Measurements from ENCODE around the gene CEP85L. TPM values are rescaled to one million over a fixed set of nuclear protein-coding genes. Genes with fewer than 3 reads are reported as not detected.
A peak's percentile ranks its signal among the peaks of the same experiment; 100 is the strongest.

Gene CEP85L
- total and polyA plus RNA-seq, 2 experiments from 2014 or later: 9.1 to 10.1 TPM

- TF ChIP-seq CTCF (conservative IDR thresholded peaks at IDR 0.05; ENCODE audit: low read depth in 2 of 2) (no peak), EZH2 (IDR thresholded peaks at IDR 0.05; ENCODE audit: low read depth, unreplicated experiment) (no peak), CREB1 (CRISPR knock-in tag; IDR thresholded peaks at IDR 0.05; ENCODE audit: low read depth) (no peak), POLR2AphosphoS5 (IDR thresholded peaks at IDR 0.05; ENCODE audit: low read depth) (no peak), ZNF331 (CRISPR knock-in tag; IDR thresholded peaks at IDR 0.05; ENCODE audit: low read depth) (no peak), ZNF114 (CRISPR knock-in tag; IDR thresholded peaks at IDR 0.05) (no peak), STAT1 (IDR thresholded peaks at IDR 0.05; ENCODE audit: unreplicated experiment) (no peak), EZH2phosphoT487 (IDR thresholded peaks at IDR 0.05; ENCODE audit: unreplicated experiment) (no peak), NANOG (IDR thresholded peaks at IDR 0.05; ENCODE audit: borderline replicate concordance) (no peak)
Observed at GRCh38 chr6:118598324-118598723, 53.1 kb downstream of the CEP85L start (continued).

- no peaks in the 10 kb centered on the region for H3K9me2 ChIP-seq (ENCODE audit: insufficient read depth)
- H3K27me3 ChIP-seq (ENCODE audit: insufficient read depth): no peaks in the 10 kb centered on the region
- H3K4me3 ChIP-seq: no peak overlapping the region
- H4K20me1 ChIP-seq (replicated peaks; ENCODE audit: insufficient read depth): no peaks in the 10 kb centered on the region
- ATAC-seq (peak; percentile 72), DNase-seq (ENCODE audit: low spot score) (peak; percentile 44)
- no peak overlapping the region for H2AFZ ChIP-seq
- H3K36me3 ChIP-seq (ENCODE audit: insufficient read depth): no peaks in the 10 kb centered on the region
- H3K4me2 ChIP-seq: no peak overlapping the region
- H3K36me3 Mint-ChIP-seq (ENCODE audit: low read depth): peaks cover 4% of the 10 kb centered on the region; the same call in 2 of the 3 replicates
- H3K27me3 Mint-ChIP-seq (ENCODE audit: insufficient read depth, low read depth, poor library complexity): peaks cover 4% of the 10 kb centered on the region
- no peak overlapping the region for H3K4me3 Mint-ChIP-seq
- no peaks in the 10 kb centered on the region for H3F3A ChIP-seq (replicated peaks; ENCODE audit: low read depth)
- no peak overlapping the region for H3K27ac Mint-ChIP-seq
- H3K4me1 ChIP-seq (ENCODE audit: insufficient read depth): no peaks in the 10 kb centered on the region
- H3K27ac ChIP-seq (ENCODE audit: low read depth): no peak overlapping the region
- H3K9me3 Mint-ChIP-seq: 0 out of 3 replicates have a peak, but pooled peaks cover 2% of the 10 kb centered on the region
- H3K4me1 Mint-ChIP-seq: peaks cover 15% of the 10 kb centered on the region
- H3K79me2 ChIP-seq (replicated peaks; ENCODE audit: insufficient read depth): no peaks in the 10 kb centered on the region
- no peak for TF ChIP-seq POLR2AphosphoS5 (IDR thresholded peaks at IDR 0.05; ENCODE audit: low read depth)
- TF ChIP-seq ETS1 (IDR thresholded peaks at IDR 0.05): no peak
- TF ChIP-seq CTCF (conservative IDR thresholded peaks at IDR 0.05; ENCODE audit: low read depth in 2 of 2): no peak
- TF ChIP-seq JUNB (IDR thresholded peaks at IDR 0.05; ENCODE audit: unreplicated experiment): no peak
- TF ChIP-seq ZNF462 (CRISPR knock-in tag; IDR thresholded peaks at IDR 0.05): no peak
- no peak for TF ChIP-seq STAT1 (IDR thresholded peaks at IDR 0.05; ENCODE audit: unreplicated experiment)
- TF ChIP-seq CREB1 (CRISPR knock-in tag; IDR thresholded peaks at IDR 0.05; ENCODE audit: low read depth): no peak
- TF ChIP-seq ZNF331 (CRISPR knock-in tag; IDR thresholded peaks at IDR 0.05; ENCODE audit: low read depth): no peak
- TF ChIP-seq ZNF114 (CRISPR knock-in tag; IDR thresholded peaks at IDR 0.05): no peak
- TF ChIP-seq NANOG (IDR thresholded peaks at IDR 0.05; ENCODE audit: borderline replicate concordance): no peak
- TF ChIP-seq EZH2 (IDR thresholded peaks at IDR 0.05; ENCODE audit: low read depth, unreplicated experiment): no peak
Observed at GRCh38 chr6:118597636-118598035, 53.8 kb downstream of the CEP85L start.
